Esophagus squamous epithelium (tissue), 5 donors: ENCODE data around the gene PTDSS2. TPM values are rescaled to one million over a fixed set of nuclear protein-coding genes. Genes with fewer than 3 reads are reported as not detected.

ENCODE experiments used
- DNase-seq: peaks from one replicate; lab custom pipeline; 2025; lab: John Stamatoyannopoulos, UW
- H3K27ac ChIP-seq, 4 donors: fragments of 200-600 bp; sonication (generic); one replicate each; pipeline ENCODE4 v1.5.1; 2016 to 2019; ENCODE audit warnings: mild to moderate bottlenecking in 1 of 4
- H3K27me3 ChIP-seq, 4 donors: fragments of 200-600 bp; sonication (generic); 1 replicate in 3 of 4; 2 replicates in 1 of 4; pipeline versions ENCODE4 v1.5.1 to v1.6.0; 2017 to 2021; ENCODE audit warnings: antibody characterized with exemption in 1 of 4
- H3K36me3 ChIP-seq, 3 donors: fragments of 200-600 bp; sonication (generic); one replicate each; pipeline ENCODE4 v1.5.1; 2016 to 2019
- H3K4me1 ChIP-seq, 3 donors: fragments of 200-600 bp; sonication (generic); one replicate each; pipeline ENCODE4 v1.5.1; 2017 to 2019
- H3K4me3 ChIP-seq, 4 donors: fragments of 200-600 bp; sonication (generic); 1 replicate in 3 of 4; 2 replicates in 1 of 4; pipeline ENCODE4 v1.5.1; 2016 to 2019; ENCODE audit warnings: mild to moderate bottlenecking in 2 of 4, moderate library complexity in 1 of 4
- H3K9me3 ChIP-seq, 3 donors: fragments of 200-600 bp; sonication (generic); one replicate each; pipeline ENCODE4 v1.5.1; 2016 to 2019
- POLR2A ChIP-seq, 4 donors: fragments of 450-650 bp; IDR thresholded peaks; one replicate each; pipeline ENCODE4 v1.6.1; 2017; ENCODE audit warnings: antibody characterized with exemption in 4 of 4, mild to moderate bottlenecking in 4 of 4, moderate library complexity in 3 of 4
- WGBS, 2 donors: methylation state at CpG; one replicate each; pipeline ENCODE4 v1.1.5; 2018; 5-methylcytosine and 5-hydroxymethylcytosine counted together
- intact Hi-C: fragments of 100-400 bp; cut with DNase I; formaldehyde crosslinking; loops from one replicate; pipeline ENCODE4 v1.15.0; 2022
- total RNA-seq, 4 donors: library from RNA; depleted of rRNA; stranded (reverse); fragments of >200 nt; gene quantifications; one replicate each; pipeline ENCODE4 v1.1.0, GENCODE V29; 2016
- TF ChIP-seq, protein P1 (sequence below), 6 experiments: fragments of 450-650 bp in 4 of 6; fragments of 200-600 bp in 2 of 6; sonication (generic) in 2 of 6; IDR thresholded peaks; one replicate each; pipeline ENCODE4 v1.5.1; 2016 to 2019; ENCODE audit warnings: antibody characterized with exemption in 6 of 6, mild to moderate bottlenecking in 4 of 6, moderate library complexity in 4 of 6
- donor health status: DM: yes; HTN: yes; CAD: no.

PTDSS2 gene
- total RNA-seq, 4 donors from 2014 or later = 15.8 to 34.3 (median 22.8) TPM

DNA sequence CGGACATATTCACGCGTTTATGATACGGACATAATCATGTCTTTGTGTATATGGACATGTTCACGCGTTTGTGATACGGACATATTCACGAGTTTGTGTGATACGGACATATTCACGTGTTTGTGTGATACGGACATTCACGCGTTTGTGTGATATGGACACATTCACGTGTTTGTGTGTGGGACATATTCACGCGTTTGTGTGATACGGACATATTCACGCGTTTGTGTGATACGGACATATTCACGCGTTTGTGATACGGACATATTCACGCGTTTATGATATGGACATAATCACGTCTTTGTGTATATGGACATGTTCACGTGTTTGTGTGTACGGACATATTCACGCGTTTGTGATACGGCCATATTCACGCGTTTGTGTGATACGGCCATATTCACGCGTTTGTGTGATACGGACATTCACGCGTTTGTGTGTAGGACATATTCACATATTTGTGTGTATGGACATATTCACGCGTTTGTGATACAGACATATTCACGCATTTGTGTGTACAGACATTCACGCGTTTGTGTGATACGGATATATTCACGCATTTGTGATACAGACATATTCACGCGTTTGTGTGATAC, 24.9 kb downstream of the PTDSS2 start:
- no peak for TF ChIP-seq POLR2A (IDR thresholded peaks at IDR 0.05)
- TF ChIP-seq, protein P1, sequence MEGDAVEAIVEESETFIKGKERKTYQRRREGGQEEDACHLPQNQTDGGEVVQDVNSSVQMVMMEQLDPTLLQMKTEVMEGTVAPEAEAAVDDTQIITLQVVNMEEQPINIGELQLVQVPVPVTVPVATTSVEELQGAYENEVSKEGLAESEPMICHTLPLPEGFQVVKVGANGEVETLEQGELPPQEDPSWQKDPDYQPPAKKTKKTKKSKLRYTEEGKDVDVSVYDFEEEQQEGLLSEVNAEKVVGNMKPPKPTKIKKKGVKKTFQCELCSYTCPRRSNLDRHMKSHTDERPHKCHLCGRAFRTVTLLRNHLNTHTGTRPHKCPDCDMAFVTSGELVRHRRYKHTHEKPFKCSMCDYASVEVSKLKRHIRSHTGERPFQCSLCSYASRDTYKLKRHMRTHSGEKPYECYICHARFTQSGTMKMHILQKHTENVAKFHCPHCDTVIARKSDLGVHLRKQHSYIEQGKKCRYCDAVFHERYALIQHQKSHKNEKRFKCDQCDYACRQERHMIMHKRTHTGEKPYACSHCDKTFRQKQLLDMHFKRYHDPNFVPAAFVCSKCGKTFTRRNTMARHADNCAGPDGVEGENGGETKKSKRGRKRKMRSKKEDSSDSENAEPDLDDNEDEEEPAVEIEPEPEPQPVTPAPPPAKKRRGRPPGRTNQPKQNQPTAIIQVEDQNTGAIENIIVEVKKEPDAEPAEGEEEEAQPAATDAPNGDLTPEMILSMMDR (IDR thresholded peaks at IDR 0.05) = no peak
- intact Hi-C loops = no loop called here
- peaks cover 0 to 14% (median 0%) of the 10 kb centered on the region in 3 donors for H3K36me3 ChIP-seq

DNA sequence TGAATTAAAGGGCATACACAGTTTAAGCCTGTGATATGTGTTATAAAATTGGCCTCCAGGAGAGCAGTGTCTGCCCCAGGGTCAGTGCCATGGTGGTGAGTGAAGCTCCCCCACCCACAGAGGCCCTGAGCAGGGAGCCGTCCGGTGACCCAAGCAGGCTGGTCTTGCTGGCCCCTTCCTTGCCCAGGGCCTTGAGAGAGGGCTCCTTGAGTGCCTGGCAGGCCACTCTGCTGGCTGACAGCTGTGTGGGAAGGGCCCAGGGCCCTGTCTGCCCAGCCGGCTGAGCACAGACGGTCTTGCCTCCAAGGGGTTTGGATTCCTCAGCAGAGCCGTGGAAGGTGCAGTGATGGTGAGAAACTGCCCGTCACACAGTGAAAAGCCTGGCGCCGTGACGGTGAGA, 25.9 kb downstream of the PTDSS2 start:
- intact Hi-C loops = no loop called here
- Histone ChIP-seq H3K9me3 (no peaks in the 10 kb centered on the region), H3K27ac (no peak overlapping the region), H3K36me3 (peaks cover 0 to 15% (median 0%) of the 10 kb centered on the region in 3 donors), H3K27me3 (no peaks in the 10 kb centered on the region), H3K4me3 (no peak overlapping the region), H3K4me1 (no peaks in the 10 kb centered on the region)
- TF ChIP-seq, protein P1 (IDR thresholded peaks at IDR 0.05) = no peak
- TF ChIP-seq POLR2A (IDR thresholded peaks at IDR 0.05) = no peak
- 92 to 100% methylated on average over 1 to 5 of the region's 9 CpGs for WGBS, 2 donors
- no peak for DNase-seq

More for the DNA sequence above, 24.9 kb downstream of the PTDSS2 start:
- Histone ChIP-seq H3K4me3 (no peak overlapping the region), H3K27ac (no peak overlapping the region), H3K27me3 (no peaks in the 10 kb centered on the region), H3K4me1 (peaks cover under 1 to 9% (median 7%) of the 10 kb centered on the region in 3 donors), H3K9me3 (no peaks in the 10 kb centered on the region)
- 91 to 92% methylated on average over 48 of the region's 48 CpGs for WGBS, 2 donors
- DNase-seq = no peak

DNA sequence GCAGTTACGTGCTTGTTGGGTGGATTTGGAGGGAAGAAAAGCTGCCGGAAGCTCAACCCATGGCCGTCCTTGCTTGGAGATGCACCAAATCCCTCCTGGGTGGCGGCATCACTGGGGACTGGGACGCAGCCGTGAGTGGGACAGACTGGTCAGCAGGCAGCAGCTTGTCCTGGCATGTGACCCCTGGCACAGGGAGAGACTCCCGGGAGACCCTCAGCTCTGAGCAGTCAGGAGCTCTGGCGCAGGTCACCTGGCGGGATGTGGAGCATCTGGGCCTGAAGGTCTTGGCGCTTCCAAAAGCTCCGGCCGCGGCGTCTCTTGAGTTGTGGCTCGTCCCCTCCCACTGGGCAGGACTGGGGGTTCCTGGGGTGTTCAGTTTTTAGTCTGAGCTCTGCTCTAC, 26.3 kb downstream of the PTDSS2 start:
- Histone ChIP-seq H3K27me3 (no peaks in the 10 kb centered on the region), H3K9me3 (no peaks in the 10 kb centered on the region), H3K4me3 (no peak overlapping the region), H3K4me1 (no peaks in the 10 kb centered on the region), H3K27ac (no peak overlapping the region), H3K36me3 (peaks cover 0 to 15% (median 0%) of the 10 kb centered on the region in 3 donors)
- TF ChIP-seq POLR2A (IDR thresholded peaks at IDR 0.05) = no peak
- TF ChIP-seq, protein P1 (IDR thresholded peaks at IDR 0.05) = no peak
- intact Hi-C loops = no loop called here
- 91 to 92% methylated on average over 7 to 15 of the region's 15 CpGs for WGBS, 2 donors
- DNase-seq = no peak

DNA sequence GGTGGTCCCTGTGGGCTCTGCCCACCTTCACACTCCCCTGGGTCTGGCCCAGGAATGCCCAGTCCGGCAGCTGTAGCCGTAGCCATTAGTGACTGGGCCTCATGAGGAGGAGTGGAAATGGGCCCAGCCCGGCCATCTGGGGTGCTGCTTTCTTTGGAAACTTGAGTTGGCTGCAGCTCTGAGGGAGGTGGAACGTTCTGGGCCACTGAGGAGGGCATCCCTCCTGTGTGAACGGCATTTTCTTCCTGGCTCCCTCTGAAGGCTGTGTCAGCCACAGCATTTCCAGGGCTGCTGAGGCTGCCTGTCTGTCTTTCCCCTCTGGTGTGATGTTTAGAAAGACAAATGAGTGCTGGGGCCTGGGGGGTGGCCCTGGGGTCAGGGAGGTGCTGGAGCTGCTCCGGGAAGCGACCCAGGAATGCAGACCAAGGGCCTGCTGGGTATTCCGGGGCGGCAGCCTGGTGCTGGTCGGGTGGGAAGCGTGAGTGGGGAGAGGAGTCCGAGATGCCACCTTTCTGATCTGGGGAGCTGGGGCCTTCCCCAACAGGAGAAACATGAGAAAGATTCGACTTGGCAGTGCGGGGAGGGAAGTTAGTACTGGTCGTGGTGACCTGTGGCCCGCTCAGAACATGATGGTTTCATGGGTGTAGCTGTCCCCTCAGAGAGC, 27.1 kb downstream of the PTDSS2 start:
- H3K4me3 ChIP-seq = no peak overlapping the region
- no peak overlapping the region for H3K27ac ChIP-seq
- H3K27me3 ChIP-seq = no peaks in the 10 kb centered on the region
- TF ChIP-seq, protein P1 (IDR thresholded peaks at IDR 0.05) = no peak
- no peak for TF ChIP-seq POLR2A (IDR thresholded peaks at IDR 0.05)
- H3K36me3 ChIP-seq = peaks cover 0 to 15% (median 0%) of the 10 kb centered on the region in 3 donors
- no peaks in the 10 kb centered on the region for H3K4me1 ChIP-seq
- DNase-seq = no peak
- 80 to 93% methylated on average over 1 to 11 of the region's 16 CpGs for WGBS, 2 donors
- no peaks in the 10 kb centered on the region for H3K9me3 ChIP-seq
- intact Hi-C loops = no loop called here

DNA sequence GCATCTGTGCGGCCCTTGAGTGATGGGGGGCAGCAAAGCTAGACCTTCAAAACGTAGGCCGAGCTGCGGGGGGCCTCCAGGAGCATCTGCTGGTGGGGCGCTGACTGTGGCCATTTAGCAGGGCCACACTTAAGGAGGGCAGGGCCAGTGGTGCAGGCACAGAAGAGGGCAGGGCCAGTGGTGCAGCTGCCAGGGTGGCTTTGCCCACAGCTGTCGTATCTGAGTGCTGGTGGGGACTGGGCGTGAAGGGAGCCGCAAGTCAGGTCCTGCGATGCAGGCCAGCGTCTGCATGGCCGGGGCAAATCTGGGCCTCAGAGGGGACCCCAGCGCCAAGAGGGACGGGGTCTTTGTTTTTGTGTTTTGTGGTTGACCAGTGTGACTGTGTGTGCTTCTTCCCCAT, 29.2 kb downstream of the PTDSS2 start:
- intact Hi-C loops = no loop called here
- Histone ChIP-seq H3K27ac (no peak overlapping the region), H3K4me3 (no peak overlapping the region), H3K27me3 (no peaks in the 10 kb centered on the region), H3K36me3 (peaks cover 0 to 15% (median 0%) of the 10 kb centered on the region in 3 donors), H3K9me3 (no peaks in the 10 kb centered on the region), H3K4me1 (no peaks in the 10 kb centered on the region)
- WGBS, 2 donors = 88 to 95% methylated on average over 4 to 9 of the region's 13 CpGs
- DNase-seq = no peak
- no peak for TF ChIP-seq POLR2A (IDR thresholded peaks at IDR 0.05)
- TF ChIP-seq, protein P1 (IDR thresholded peaks at IDR 0.05) = no peak
